ENCODE measurements around the gene RPUSD1. TPM values are rescaled to one million over a fixed set of nuclear protein-coding genes. Genes with fewer than 3 reads are reported as not detected.

The RPUSD1 gene
- total and polyA plus RNA-seq, 4 donors, result 8.2 to 25.6 (median 23.5) TPM

- H3K27ac ChIP-seq (ENCODE audit: low read depth in 1 of 2, low read length in 1 of 2), result no peak overlapping the region
- H3K4me3 ChIP-seq, result no peak overlapping the region
- peaks cover 0 to 15% (median 6%) of the 10 kb centered on the region in 4 donors for H3K9me3 ChIP-seq (ENCODE audit: control insufficient read depth in 4 of 4, insufficient read depth in 3 of 4, low read length in 3 of 4)
- H3K27me3 ChIP-seq (ENCODE audit: control insufficient read depth in 3 of 3, insufficient read depth in 3 of 3, low read length in 2 of 3), result peaks cover 0 to 3% (median 0%) of the 10 kb centered on the region in 3 donors
- WGBS, 2 donors, result 86 to 93% methylated on average over 14 of the region's 14 CpGs
- no peaks in the 10 kb centered on the region for H3K36me3 ChIP-seq (ENCODE audit: control insufficient read depth in 4 of 4, insufficient read depth in 4 of 4, low read length in 4 of 4)
- H3K9ac ChIP-seq (ENCODE audit: insufficient read depth in 1 of 2, low read length in 2 of 2), result no peak overlapping the region
- no peak for ATAC-seq (ENCODE audit: insufficient read depth, low FRiP score)
- DNase-seq, result no peak
- TF ChIP-seq CTCF (IDR thresholded peaks at IDR 0.05; ENCODE audit: control extremely low read depth, extremely low read depth), result no peak
- H3K4me1 ChIP-seq (ENCODE audit: control insufficient read depth in 5 of 5, insufficient read depth in 5 of 5, low read length in 5 of 5), result peaks cover 0 to 8% (median 0%) of the 10 kb centered on the region in 5 donors
Measured at GRCh38 chr16:833411-833810, 45.2 kb upstream of the RPUSD1 start.

- 90 to 92% methylated on average over 34 to 35 of the region's 35 CpGs for WGBS, 2 donors
- peaks cover 0 to 3% (median 0%) of the 10 kb centered on the region in 3 donors for H3K27me3 ChIP-seq (ENCODE audit: control insufficient read depth in 3 of 3, insufficient read depth in 3 of 3, low read length in 2 of 3)
- ATAC-seq (ENCODE audit: insufficient read depth, low FRiP score), result no peak
- no peak overlapping the region for H3K27ac ChIP-seq (ENCODE audit: low read depth in 1 of 2, low read length in 1 of 2)
- H3K4me3 ChIP-seq, result no peak overlapping the region
- no peak for DNase-seq
- TF ChIP-seq CTCF (IDR thresholded peaks at IDR 0.05; ENCODE audit: control extremely low read depth, extremely low read depth), result no peak
- H3K4me1 ChIP-seq (ENCODE audit: control insufficient read depth in 5 of 5, insufficient read depth in 5 of 5, low read length in 5 of 5), result peaks cover 0 to 8% (median 0%) of the 10 kb centered on the region in 5 donors
- H3K9me3 ChIP-seq (ENCODE audit: control insufficient read depth in 4 of 4, insufficient read depth in 3 of 4, low read length in 3 of 4), result peaks cover 0 to 15% (median 6%) of the 10 kb centered on the region in 4 donors
- H3K36me3 ChIP-seq (ENCODE audit: control insufficient read depth in 4 of 4, insufficient read depth in 4 of 4, low read length in 4 of 4), result no peaks in the 10 kb centered on the region
- H3K9ac ChIP-seq (ENCODE audit: insufficient read depth in 1 of 2, low read length in 2 of 2), result no peak overlapping the region
Measured at GRCh38 chr16:832652-833336, 44.6 kb upstream of the RPUSD1 start.

GRCh38 chr16:831571-832413, 43.6 kb upstream of the RPUSD1 start:
- Histone ChIP-seq H3K27me3 (ENCODE audit: control insufficient read depth in 3 of 3, insufficient read depth in 3 of 3, low read length in 2 of 3) (peaks cover 0 to 3% (median 0%) of the 10 kb centered on the region in 3 donors), H3K27ac (ENCODE audit: low read depth in 1 of 2, low read length in 1 of 2) (peak overlapping the region in 1 of 2 donors; percentile 20), H3K4me3 (no peak overlapping the region), H3K9me3 (ENCODE audit: control insufficient read depth in 4 of 4, insufficient read depth in 3 of 4, low read length in 3 of 4) (peaks cover 0 to 14% (median 5%) of the 10 kb centered on the region in 4 donors), H3K4me1 (ENCODE audit: control insufficient read depth in 5 of 5, insufficient read depth in 5 of 5, low read length in 5 of 5) (peaks cover 0 to 8% (median 0%) of the 10 kb centered on the region in 5 donors), H3K36me3 (ENCODE audit: control insufficient read depth in 4 of 4, insufficient read depth in 4 of 4, low read length in 4 of 4) (no peaks in the 10 kb centered on the region), H3K9ac (ENCODE audit: insufficient read depth in 1 of 2, low read length in 2 of 2) (no peak overlapping the region)
- ATAC-seq (ENCODE audit: insufficient read depth, low FRiP score) (no peak), DNase-seq (peak in 1 of 3 donors; percentile 10)
- WGBS, 2 donors, result 60 to 69% methylated on average over 25 to 27 of the region's 27 CpGs
- no peak for TF ChIP-seq CTCF (IDR thresholded peaks at IDR 0.05; ENCODE audit: control extremely low read depth, extremely low read depth)

Measured in lung (tissue), 12 donors.